GM18951 (cell line): ENCODE results near the gene SLC25A30.
"Not testable (repeated sequence)": the region's sequence is repeated elsewhere in the genome, so short reads cannot be mapped to it uniquely, and the experiment has no call there.

Source experiments
- POLR2A ChIP-seq: IDR thresholded peaks from 4 replicates; pipeline ENCODE4 v1.6.1; 2011; ENCODE audit warnings: mild to moderate bottlenecking; ENCODE audit not compliant: insufficient read length, insufficient read depth; ENCODE audit errors: extremely low read depth
- in situ Hi-C: fragments of 300-500 bp; cut with MboI; formaldehyde crosslinking; loops from one replicate; pipeline ENCODE4 v1.12.0; 2022; ENCODE audit warnings: low sequenced_read_pairs, mixed read lengths, inconsistent platforms; ENCODE audit not compliant: unreplicated experiment

The SLC25A30 gene

GRCh38 chr13:45391926-45392325 lies 26.2 kb downstream of the SLC25A30 start:
- in situ Hi-C loops = no loop called here
- no peak for TF ChIP-seq POLR2A

GRCh38 chr13:45391128-45391527 lies 27.0 kb downstream of the SLC25A30 start:
- in situ Hi-C loops = not testable (repeated sequence)

DNA sequence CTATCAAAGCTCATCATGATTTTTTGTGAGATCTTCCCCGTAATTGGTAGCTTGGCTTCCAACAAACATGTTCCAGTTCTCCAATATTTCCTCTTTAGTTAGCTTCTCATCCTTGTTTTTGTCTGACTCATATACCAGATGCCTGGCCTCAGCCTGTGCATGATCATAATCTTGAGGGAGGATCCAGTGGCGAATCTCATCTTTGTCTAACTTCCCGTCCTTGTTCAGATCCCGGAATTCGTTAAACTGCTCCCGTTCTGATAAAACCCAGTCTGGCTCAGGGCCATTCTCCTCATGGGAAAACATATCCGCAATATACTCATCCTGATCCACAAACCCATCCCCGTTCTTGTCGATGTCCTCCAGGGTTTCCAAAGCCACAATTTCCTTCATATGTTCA lies 27.8 kb downstream of the SLC25A30 start:
- in situ Hi-C loops = not testable (repeated sequence)

DNA sequence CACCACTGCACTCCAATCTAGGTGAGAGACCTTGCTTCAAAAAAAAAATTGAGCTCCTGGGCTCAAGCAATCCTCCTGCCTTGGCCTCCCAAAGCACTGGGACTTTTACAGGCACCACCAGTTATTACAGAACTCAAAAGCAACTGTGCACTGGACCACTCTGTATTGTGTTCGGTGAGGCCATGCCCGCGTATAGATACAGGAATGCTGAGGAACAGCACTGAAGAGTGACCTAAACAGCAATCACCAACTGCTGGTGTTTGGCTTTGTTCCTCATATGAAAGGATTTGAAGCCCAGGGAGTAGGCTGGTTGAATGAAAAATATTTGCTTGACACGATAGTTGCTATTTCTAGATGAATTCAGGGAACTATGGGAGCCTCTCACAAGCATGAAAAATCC lies 29.5 kb downstream of the SLC25A30 start:
- in situ Hi-C loops = no loop called here
- TF ChIP-seq POLR2A = no peak

DNA sequence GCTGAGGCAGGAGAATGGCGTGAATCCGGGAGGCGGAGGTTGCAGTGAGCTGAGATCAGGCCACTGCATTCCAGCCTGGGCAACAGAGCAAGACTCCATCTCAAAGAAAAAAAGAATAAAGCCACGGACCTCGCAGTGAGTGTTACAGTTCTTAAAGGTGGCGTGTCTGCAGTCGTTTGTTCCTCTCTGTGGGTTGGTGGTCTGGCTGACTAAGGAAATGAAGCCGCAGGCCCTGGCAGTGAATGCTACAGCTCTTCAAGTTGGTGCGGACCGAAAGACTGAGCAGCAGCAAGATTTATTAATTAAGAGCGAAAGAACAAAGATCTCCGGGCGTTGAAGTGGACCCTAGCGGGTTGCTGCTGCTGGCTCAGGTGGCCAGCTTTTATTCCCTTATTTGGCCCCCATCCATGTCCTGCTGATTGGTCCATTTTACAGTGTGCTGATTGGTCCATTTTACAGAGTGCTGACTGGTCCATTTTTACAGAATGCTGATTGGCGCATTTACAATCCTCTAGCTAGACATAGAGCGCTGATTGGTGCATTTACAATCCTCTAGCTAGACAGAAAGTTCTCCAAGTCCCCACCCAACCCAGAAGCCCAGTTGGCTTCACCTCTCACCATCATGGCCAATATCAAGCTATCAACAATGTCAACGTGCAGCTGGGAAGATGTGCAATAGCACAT lies 31.1 kb downstream of the SLC25A30 start:
- in situ Hi-C loops = not testable (repeated sequence)

- in situ Hi-C loops = no loop called here
- no peak for TF ChIP-seq POLR2A
These were observed 32.1 kb downstream of the SLC25A30 start for GRCh38 chr13:45385907-45386553.

DNA sequence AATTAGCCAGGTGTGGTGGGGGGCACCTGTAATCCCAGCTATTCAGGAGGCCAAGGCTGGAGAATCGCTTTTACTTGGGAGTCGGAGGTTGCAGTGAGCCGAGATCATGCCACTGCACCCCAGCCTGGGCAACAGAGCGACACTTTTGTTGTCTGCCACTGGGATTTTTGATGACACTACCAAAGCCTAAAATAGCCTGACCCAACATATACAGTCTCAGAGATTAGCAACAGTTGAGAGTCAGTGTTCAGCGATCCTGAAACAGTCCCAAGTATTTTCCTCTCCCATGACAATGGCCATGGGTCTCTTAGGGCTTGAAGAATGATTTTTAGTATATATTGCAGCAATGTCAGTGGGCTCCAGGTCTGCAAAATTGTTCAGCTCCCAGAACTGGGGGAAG lies 32.9 kb downstream of the SLC25A30 start:
- in situ Hi-C loops = no loop called here

DNA sequence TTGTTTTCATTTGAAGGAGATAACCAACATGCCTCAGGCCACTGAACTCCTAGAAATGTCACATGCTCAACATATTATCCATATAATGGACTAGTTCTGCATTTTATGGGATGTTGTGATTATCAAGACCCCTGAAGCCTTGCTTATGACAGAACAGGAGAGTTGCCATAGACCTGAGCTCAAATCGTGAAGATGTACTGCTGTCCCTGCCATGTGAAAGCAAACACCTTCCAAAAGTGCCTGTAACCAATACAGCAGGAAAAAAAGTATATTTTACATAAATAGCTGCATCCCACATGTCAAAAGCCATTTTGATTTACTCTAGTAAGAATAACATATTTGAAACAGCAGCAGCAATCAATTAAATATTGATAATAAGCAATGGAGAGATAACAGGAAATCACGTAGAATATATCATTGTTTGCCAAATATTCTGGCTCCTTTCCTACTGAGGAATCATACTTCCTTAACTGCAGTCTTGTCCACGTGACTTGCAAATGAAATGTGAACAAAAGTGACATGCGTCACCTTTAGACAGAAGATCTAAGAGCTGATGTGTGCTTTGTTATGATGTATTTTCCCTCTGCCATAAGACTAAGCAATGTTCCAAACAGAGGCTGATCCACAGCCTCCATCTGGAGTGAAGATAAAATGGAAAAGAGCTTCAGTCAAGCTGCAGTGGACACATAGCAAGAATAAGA lies 33.5 kb downstream of the SLC25A30 start:
- no peak for TF ChIP-seq POLR2A
- in situ Hi-C loops = no loop called here

More for the DNA sequence above, 32.9 kb downstream of the SLC25A30 start:
- no peak for TF ChIP-seq POLR2A

DNA sequence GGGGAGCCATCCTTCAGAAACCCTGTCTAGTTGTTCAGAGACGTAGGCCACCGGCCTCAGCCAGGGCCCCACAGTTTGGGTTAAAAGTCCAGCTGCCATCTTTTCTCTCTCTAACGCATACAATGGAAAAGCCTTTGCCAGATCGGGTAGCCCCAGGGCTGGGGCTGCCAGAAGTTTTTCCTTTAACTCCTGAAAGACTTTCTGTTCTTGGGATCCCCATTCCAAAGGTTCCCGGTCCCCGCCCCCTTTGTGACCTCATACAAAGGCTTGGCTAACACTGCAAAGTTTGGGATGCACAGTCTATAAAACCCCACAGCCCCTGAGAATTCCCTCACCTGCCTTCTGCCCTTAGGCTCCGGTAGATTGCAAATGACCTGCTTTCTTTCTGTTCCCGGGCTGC lies 35.4 kb downstream of the SLC25A30 start:
- in situ Hi-C loops = not testable (repeated sequence)

- in situ Hi-C loops = no loop called here
- TF ChIP-seq POLR2A = no peak
These were observed 37.0 kb downstream of the SLC25A30 start for GRCh38 chr13:45381196-45381595.

GRCh38 chr13:45380708-45381107 lies 37.5 kb downstream of the SLC25A30 start:
- in situ Hi-C loops = not testable (repeated sequence)

GRCh38 chr13:45379516-45379915 lies 38.7 kb downstream of the SLC25A30 start:
- in situ Hi-C loops = not testable (repeated sequence)

- in situ Hi-C loops = not testable (repeated sequence)
These were observed 39.4 kb downstream of the SLC25A30 start for GRCh38 chr13:45378786-45379185.

GRCh38 chr13:45377314-45377713 lies 40.9 kb downstream of the SLC25A30 start:
- in situ Hi-C loops = not testable (repeated sequence)

DNA sequence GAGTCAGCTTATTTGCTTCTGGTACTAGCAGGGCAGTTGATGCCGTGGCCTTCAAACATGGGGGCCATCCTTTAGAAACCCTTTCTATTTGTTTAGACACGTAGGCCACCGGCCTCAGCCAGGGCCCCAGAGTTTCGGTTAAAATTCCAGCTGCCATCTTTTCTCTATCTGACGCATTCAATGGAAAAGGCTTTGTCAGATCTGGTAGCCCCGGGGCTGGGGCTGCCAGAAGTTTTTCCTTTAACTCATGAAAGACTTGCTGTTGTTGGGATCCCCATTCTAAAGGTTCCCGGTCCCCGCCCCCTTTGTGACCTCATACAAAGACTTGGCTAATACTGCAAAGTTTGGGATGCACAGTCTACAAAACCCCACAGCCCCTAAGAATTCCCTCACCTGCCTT lies 41.5 kb downstream of the SLC25A30 start:
- in situ Hi-C loops = not testable (repeated sequence)
